HG03159 (cell line): ENCODE measurements around the gene ILKAP.
"Not testable (repeated sequence)": the region's sequence is repeated elsewhere in the genome, so short reads cannot be mapped to it uniquely, and the experiment has no call there.

Source experiments
- ATAC-seq: cut with Tn5 transposase; IDR thresholded peaks from one replicate; pipeline ENCODE4 v1.9.1; 2021; ENCODE audit warnings: mild to moderate bottlenecking, moderate library complexity; ENCODE audit not compliant: unreplicated experiment

ILKAP gene

GRCh38 chr2:238202326-238203093 lies 985 bp downstream of the ILKAP start:
- ATAC-seq = no peak

- ATAC-seq = no peak
Measured at GRCh38 chr2:238190445-238190844, 13.1 kb downstream of the ILKAP start.

GRCh38 chr2:238187618-238188548 lies 15.6 kb downstream of the ILKAP start:
- no peak for ATAC-seq

- no peak for ATAC-seq
Measured at GRCh38 chr2:238183821-238184220, 19.7 kb downstream of the ILKAP start.

GRCh38 chr2:238182362-238182761 lies 21.1 kb downstream of the ILKAP start:
- ATAC-seq = no peak

- no peak for ATAC-seq
Measured at GRCh38 chr2:238180554-238180953, 22.9 kb downstream of the ILKAP start.

- no peak for ATAC-seq
Measured at GRCh38 chr2:238176613-238177012, 26.9 kb downstream of the ILKAP start.

- ATAC-seq = no peak
Measured at GRCh38 chr2:238174701-238175100, 28.8 kb downstream of the ILKAP start.

GRCh38 chr2:238174291-238174690 lies 29.2 kb downstream of the ILKAP start:
- no peak for ATAC-seq

GRCh38 chr2:238173692-238174091 lies 29.8 kb downstream of the ILKAP start:
- no peak for ATAC-seq

GRCh38 chr2:238172439-238172838 lies 31.1 kb downstream of the ILKAP start:
- ATAC-seq = no peak

GRCh38 chr2:238171575-238172187 lies 31.8 kb downstream of the ILKAP start:
- ATAC-seq = no peak

- not testable (repeated sequence) for ATAC-seq
Measured at GRCh38 chr2:238171072-238171431, 32.4 kb downstream of the ILKAP start.

- no peak for ATAC-seq
Measured at GRCh38 chr2:238170386-238171071, 33.0 kb downstream of the ILKAP start.

GRCh38 chr2:238169708-238170251 lies 33.7 kb downstream of the ILKAP start:
- ATAC-seq = no peak

GRCh38 chr2:238169048-238169707 lies 34.3 kb downstream of the ILKAP start:
- no peak for ATAC-seq

- no peak for ATAC-seq
Measured at GRCh38 chr2:238168196-238169047, 35.1 kb downstream of the ILKAP start.

- ATAC-seq = no peak
Measured at GRCh38 chr2:238167761-238168160, 35.7 kb downstream of the ILKAP start.

GRCh38 chr2:238167344-238167715 lies 36.2 kb downstream of the ILKAP start:
- ATAC-seq = no peak
